ENCODE results near the gene RGL4.
"Not testable (repeated sequence)": the region's sequence is repeated elsewhere in the genome, so short reads cannot be mapped to it uniquely, and the experiment has no call there.

The RGL4 gene

GRCh38 chr22:23698673-23699235, 7.9 kb downstream of the RGL4 start:
- DNase-seq (ENCODE audit: low spot score) = no peak

GRCh38 chr22:23700706-23701105, 9.9 kb downstream of the RGL4 start:
- no peak for DNase-seq (ENCODE audit: low spot score)

GRCh38 chr22:23704062-23704461, 13.2 kb downstream of the RGL4 start:
- DNase-seq (ENCODE audit: low spot score) = no peak

GRCh38 chr22:23704829-23705228, 14.0 kb downstream of the RGL4 start:
- no peak for DNase-seq (ENCODE audit: low spot score)

GRCh38 chr22:23705358-23705757, 14.5 kb downstream of the RGL4 start:
- DNase-seq (ENCODE audit: low spot score) = no peak

- DNase-seq (ENCODE audit: low spot score) = no peak
These were observed 17.5 kb downstream of the RGL4 start for GRCh38 chr22:23708270-23708669.

- DNase-seq (ENCODE audit: low spot score) = no peak
These were observed 18.3 kb downstream of the RGL4 start for GRCh38 chr22:23709107-23709506.

GRCh38 chr22:23712256-23712655, 21.4 kb downstream of the RGL4 start:
- DNase-seq (ENCODE audit: low spot score) = no peak

GRCh38 chr22:23713696-23714595, 23.1 kb downstream of the RGL4 start:
- DNase-seq (ENCODE audit: low spot score) = no peak

- no peak for DNase-seq (ENCODE audit: low spot score)
These were observed 24.1 kb downstream of the RGL4 start for GRCh38 chr22:23714596-23715578.

- DNase-seq (ENCODE audit: low spot score) = no peak
These were observed 25.1 kb downstream of the RGL4 start for GRCh38 chr22:23715806-23716375.

- DNase-seq (ENCODE audit: low spot score) = peak; percentile 91
These were observed 26.3 kb downstream of the RGL4 start for GRCh38 chr22:23716811-23717801.

GRCh38 chr22:23718371-23719165, 27.8 kb downstream of the RGL4 start:
- no peak for DNase-seq (ENCODE audit: low spot score)

- DNase-seq (ENCODE audit: low spot score) = no peak
These were observed 30.0 kb downstream of the RGL4 start for GRCh38 chr22:23720855-23721254.

GRCh38 chr22:23722160-23722559, 31.3 kb downstream of the RGL4 start:
- DNase-seq (ENCODE audit: low spot score) = no peak

GRCh38 chr22:23722724-23723123, 31.9 kb downstream of the RGL4 start:
- no peak for DNase-seq (ENCODE audit: low spot score)

- not testable (repeated sequence) for DNase-seq (ENCODE audit: low spot score)
These were observed 37.3 kb downstream of the RGL4 start for GRCh38 chr22:23728108-23728507.

GRCh38 chr22:23737696-23738095, 46.9 kb downstream of the RGL4 start:
- DNase-seq (ENCODE audit: low spot score) = no peak

GRCh38 chr22:23742505-23743264, 51.9 kb downstream of the RGL4 start:
- no peak for DNase-seq (ENCODE audit: low spot score)

Measured in COLO829 (cell line).